HG02981 (cell line): ENCODE results near the gene REX1BD.
"Not testable (repeated sequence)": the region's sequence is repeated elsewhere in the genome, so short reads cannot be mapped to it uniquely, and the experiment has no call there.

Experiments used
- ATAC-seq: cut with Tn5 transposase; IDR thresholded peaks from one replicate; pipeline ENCODE4 v1.9.1; 2021; ENCODE audit warnings: mild to moderate bottlenecking, moderate library complexity; ENCODE audit not compliant: unreplicated experiment

The REX1BD gene

DNA sequence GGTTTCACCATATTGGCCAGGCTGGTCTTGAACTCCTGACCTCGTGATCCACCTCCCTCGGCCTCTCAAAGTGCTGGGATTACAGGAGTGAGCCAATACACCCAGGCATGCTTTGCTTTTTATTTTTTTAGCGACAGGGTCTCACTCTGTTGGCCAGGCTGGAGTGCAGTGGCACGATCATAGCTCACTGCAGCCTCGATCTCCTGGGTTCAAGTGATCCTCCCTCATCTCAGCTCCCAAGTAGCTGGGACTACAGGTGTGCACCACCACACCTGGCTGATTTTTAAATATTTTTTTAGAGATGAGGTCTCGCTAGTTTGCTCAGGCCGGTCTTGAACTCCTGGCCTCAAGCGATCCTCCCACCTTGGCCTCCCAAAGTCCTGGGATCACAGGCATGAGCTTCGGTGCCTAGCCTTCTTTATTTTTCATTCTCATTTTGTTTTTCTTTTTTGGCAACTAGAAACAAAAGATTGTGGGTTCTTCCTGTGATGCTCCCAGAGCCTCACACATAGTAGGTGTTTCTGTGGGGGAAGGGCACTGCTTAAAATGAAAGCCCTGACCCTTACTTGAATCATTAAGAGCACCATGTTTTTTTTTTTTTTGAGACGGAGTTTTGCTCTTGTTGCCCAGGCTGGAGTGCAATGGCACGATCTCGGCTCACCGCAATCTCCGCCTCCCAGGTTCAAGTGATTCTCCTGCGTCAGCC is 12.2 kb downstream of the REX1BD start:
- ATAC-seq, result not testable (repeated sequence)

DNA sequence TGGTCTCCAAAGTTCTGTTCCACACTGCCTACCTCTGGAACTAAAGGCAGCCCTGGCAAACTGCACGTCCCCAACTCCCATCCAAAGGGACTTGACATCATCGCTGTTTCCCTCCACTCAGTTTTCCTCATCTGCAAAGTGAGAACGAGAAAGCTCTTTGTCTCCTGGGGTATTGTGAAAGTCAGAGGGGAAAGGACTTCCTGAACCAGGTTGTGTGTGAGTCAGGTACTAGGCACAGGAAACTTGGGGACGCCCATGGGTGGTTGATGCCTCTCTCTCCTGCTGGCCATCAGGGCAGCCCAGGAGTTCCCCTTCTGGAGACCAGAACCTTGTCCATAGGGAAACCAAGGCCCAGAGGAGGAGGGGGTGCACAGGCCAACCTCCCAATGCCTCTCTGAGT is 13.3 kb downstream of the REX1BD start:
- no peak for ATAC-seq

- ATAC-seq, result no peak
These were observed 14.8 kb downstream of the REX1BD start for GRCh38 chr19:18603255-18603957.

DNA sequence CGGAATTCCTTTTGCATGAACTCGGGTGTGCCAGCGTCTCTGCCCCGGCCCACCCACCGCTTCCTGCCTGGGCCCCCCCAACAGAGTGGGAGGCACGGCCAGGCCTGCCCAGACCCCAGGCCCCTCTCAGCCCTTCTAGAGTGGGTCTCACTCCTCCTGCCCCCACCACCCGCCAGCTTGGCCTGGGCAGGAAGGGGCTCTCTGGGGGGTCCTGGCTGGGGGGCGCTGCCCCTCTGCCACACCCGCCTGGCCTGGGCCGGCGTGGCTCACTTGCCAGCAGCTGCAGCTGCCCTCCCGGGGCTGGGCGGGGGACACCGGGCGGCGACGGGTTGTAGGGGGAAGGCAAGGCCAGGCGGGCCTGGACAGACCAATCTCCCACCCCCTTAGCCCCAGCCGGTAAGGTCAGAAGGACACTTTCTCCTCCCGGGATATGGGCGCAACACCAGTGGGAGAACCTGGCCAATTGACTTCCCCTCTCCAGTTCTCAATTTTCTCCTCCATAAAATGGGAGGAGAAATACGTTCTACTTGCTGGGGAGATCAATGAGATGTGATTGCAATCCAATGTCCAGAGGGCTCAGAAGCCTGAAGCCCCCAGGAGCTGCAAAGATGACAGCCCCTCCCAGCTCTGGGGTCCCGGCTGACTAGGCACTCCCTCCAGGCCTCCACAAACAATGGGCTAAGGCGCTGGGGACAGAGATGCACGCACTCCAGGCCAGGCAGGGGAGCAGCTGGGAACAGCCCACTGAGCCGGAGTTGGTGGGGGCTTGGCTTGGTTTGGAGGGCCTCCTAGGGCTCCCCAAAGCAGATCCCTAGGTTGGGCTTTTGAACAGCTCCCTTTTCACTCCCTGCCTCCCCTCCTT is 15.6 kb downstream of the REX1BD start:
- ATAC-seq, result no peak

- ATAC-seq, result no peak
These were observed 16.2 kb downstream of the REX1BD start for GRCh38 chr19:18604820-18605159.

DNA sequence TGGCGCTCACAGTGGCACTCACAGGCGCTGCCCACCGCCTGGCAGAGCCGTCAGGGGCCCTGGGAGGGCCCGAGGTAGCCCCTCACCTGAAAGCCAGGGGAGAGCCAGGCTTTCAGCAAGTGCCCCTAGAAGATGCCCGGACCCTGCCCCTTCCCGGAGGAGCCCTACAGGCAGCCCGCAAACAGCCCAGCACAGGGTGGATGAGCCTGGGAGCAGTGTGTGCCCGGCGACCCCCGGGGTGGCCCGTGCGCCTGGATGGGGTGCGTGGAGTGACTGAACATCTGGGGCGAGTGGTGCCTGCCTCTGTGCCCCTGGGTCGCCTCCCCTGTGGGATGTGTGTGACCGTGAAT is 16.6 kb downstream of the REX1BD start:
- ATAC-seq, result no peak

DNA sequence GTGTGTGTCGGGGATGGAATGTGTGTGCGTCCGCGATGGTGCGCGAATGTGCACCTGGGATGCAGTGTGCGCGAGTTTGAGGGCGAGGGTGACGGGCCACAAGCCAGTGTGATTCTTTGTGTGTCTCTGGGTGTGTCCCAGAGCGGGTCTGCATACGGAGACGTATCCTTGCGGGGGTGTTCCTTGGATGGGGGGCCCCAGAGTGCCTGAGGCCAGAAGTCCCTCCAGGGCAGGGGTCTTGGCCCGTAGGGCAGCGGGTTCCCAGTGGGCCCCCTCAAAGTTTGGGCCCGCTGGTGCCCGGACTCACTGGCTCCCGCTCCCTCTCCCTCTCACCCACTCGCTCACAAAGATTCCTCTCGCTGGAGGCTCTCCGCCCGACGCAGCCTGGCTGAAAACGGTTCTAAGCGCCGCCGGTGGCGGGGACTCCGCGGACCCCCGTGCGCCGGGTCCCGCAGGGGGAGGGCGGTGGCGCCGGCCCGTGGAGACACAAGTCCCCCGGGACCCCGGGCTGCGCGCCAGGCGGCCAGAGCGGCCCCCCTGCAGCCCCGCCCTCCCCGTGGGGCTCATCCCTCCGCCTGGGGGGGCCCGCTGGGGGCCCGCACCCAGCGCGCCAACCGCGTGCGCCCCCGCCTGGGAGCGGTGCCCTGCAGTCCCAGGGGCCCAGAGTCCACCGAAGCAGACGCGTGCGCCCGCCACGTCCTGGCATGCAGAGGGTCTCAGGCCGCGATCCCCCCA is 17.1 kb downstream of the REX1BD start:
- no peak for ATAC-seq

DNA sequence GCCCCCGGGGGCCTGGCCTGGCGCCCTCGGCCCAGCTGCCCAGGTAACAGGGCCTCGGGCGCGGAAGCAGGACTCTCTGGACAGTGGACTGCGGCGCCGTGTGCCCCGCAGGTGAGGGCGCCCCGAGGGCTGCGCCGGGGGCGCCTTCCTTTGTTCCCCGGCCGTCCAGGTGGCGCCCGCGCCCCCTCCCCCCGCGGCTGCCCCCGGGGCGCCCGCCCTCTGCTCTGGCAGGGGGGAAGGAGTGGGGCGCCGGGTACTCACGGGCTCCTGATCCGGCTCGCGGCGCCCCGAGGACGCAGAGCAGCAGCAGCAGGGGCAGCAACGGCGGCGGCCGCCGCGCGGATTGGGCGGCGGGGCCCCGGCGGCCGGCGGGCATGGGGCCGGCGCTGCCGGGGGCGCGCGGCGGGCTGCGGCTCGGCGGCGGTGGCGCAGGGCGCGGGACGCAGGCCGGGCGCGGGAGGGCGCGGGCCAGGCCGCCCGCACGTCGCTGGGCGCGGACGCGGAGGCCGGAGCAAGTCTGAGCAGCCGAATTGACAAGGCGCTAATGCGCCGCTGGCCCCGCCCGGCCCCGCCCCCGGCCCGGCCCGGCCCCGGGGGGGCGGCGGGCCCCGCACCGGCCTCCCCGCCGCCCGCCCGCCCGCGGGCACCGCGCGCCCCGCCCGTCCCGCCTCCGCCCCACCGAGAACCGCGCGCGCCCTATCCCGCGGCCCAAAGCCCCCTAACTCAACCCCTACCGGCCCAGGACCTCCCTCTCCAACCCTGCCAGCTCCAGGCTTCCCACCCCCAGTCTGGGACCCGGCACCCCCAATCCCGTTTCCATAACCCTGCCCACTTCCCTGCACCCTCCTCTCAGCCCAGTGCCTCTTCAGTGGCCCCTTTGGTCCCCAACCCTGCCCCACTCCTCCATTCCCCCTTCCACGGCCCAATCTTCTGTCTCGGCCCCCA is 18.0 kb downstream of the REX1BD start, which contains the start of gene CRLF1:
Gene CRLF1 (minus strand): TSS at position 519 of the 945 bp plus-strand sequence. CDS start 143 bp downstream, at position 376.
- no peak for ATAC-seq

DNA sequence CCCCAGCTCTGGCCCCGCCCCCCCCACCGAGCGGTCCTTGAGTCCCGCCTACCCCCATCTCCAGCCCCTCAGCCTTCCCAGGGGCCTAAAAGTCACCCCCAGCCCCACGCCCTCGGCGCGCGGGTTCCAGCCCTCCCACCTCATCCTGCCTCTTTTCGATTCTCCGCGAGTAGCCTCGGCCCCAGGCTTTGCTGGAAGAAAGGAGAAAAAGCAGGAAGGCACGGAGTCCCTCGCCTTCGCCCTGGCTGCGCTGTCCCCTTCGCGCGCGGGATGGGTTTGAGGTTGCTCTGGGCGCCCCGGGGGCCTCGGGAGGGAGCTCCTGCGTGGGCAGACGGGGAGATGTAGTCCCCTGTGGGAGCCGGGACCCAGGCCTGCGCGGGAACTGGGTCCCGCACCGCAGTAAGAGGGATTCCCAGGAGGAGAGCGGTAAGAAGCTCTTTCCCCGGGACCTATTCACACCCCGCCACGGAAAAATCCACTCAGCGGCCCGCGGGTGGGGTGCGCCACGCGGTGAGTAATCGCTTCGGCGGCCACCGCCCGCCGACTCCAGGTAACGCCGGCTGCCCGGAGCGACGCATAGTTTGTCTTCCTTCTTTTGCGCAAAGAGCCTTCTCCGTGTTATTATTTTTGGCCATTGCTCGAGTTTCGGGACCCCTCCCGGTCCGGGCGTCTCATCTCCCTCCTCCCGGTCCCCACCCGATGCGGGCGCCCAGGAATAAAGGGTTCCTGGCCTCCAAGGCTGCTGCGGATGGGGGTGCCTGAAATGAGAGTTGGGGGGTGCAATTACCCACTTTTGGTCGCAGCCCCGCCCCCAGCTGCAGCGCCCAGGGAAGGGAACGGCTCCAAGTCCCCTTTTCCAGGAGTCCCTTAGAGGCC is 18.9 kb downstream of the REX1BD start:
- no peak for ATAC-seq

- ATAC-seq, result no peak
These were observed 19.7 kb downstream of the REX1BD start for GRCh38 chr19:18608102-18608804.

DNA sequence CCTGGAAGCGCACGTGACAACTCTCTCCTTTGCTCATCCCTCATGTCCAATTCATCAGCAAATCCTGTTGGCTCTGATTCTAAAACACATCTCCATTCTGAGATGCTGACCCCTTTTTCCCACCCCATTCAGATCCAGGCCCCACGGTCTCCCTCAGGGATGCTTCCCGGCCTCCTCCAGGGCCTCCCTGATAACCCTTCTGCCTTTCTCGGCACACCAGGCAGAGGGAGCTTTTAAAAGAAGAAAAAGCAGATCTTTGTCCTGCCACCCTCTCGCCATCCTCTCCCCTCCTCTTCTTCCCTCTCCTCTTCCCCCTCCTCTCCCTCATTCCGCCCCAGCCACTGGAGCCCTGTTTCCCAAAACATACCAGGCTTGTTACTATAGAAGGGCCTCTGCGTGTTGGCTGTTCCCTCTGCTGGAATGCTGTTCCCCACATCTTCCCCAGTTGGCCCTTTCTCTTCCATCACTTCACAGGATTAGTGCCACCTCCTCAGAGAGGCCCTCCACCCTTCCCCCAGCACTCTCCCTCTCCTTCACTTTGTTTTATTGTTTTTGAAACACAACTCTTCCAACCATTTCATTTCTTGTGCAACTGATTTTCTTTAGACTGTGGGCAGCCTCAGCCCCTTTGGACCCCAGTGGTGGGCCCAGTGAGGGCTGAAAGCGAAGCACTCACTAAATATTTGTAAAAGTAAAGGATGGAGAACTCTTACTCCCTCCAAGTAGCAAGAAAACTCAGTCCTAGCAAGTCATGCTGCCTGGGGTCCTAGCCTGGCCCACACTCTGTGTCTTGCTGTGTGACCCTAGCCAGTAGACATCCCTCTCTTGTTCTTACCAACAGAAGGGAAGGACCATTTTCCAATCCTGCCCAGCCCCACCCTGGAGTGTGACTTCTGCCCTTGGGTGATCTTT is 20.5 kb downstream of the REX1BD start:
- ATAC-seq, result no peak

- no peak for ATAC-seq
These were observed 21.1 kb downstream of the REX1BD start for GRCh38 chr19:18609717-18610051.

- no peak for ATAC-seq
These were observed 21.6 kb downstream of the REX1BD start for GRCh38 chr19:18610245-18610555.

DNA sequence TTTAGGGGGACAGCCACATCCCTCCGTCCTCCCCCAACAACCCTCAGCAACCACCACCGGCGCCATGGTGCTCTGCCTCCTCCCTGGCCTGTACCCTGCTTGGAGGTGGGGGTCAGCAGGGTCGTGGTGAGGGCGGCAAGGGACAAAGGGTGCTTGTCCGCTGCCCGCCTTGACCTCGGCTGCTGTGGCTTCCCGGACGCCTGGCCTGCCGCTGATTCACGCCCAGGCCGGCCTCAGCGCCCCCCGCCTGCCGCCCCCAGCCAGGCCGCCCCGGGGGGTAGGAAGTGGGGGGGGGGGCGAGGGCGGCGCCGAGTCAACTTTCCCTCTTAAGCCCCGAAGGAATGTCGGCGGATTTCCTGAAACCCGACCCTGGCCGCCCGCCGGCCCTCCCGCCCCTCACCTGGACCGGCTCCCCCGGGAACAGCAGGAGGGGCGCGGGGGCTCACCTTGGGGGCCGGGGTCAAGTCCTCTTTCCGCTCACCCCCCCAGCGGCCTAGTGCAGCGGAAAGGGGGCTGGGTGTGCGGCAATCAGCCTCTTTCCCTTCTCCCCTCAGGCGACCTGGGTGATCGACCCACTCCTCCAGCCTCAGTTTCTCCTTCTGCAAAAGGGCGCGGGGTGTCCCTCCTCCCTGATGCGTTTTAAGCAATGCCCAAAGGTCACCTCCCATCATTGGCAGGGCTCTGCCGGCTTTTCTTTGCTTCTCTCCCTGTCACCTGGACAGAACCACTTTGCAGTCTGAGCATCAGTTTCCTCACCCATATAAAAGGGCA is 22.1 kb downstream of the REX1BD start:
- no peak for ATAC-seq

- ATAC-seq, result no peak
These were observed 22.9 kb downstream of the REX1BD start for GRCh38 chr19:18611327-18612050.

DNA sequence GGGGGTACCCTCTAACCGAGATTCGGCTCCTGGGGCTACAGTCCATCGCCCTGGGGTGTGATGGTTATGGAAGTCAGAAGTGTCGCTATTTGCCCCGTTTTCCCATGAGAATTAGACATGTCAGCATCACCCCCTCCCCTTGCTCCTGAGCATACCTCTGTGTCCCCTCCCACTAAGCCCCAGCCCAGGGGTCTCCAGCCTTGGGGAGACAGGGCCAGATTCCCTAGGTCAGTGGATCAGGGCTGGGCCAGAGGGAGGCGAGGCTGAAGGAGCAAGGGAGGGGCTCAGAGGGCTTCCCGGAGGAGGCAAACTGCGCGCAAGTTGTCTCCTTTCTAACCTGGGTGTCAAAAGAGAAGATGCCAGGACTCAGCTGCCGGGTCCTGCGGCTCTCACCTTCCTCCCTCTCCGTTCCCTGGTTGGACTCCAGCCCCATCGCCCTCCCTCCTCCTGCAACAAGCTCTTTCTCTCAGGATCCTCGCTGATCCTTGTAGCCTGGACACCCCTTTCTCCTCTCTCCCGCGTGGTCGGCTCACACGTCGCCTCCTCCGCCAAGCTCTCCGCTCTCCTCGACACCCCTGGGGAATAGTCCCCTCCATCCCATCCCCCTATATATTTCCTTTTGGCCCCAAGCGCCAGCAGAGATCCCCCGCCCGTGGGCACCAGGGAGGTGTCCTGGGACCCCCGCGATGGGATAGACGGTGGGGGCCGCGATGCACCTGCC is 23.6 kb downstream of the REX1BD start:
- ATAC-seq, result no peak
